Measurements from ENCODE around the gene SV2B.
A peak's percentile ranks its signal among the peaks of the same experiment; 100 is the strongest.
"Not testable (repeated sequence)": the region's sequence is repeated elsewhere in the genome, so short reads cannot be mapped to it uniquely, and the experiment has no call there.

The SV2B gene

DNA sequence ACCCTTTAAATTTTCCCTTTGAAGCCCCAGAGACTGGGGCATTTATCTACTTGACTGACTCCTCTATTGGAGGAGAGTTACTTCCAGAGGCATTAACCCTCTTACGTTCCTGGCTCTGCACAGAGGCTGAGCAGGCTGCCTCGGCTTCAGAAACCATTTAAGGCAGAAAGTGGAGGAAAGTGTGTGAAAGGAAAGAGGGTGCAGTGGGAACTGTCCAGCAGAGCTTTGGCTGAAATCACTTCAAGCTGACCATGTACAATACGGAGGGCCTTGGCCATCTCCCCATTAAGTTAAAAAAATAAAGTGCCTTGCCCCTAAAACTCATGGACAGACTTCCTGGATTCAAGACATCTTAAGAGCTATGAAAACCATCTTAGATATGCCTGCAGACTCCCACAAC, 238.7 kb downstream of the SV2B start:
- no peaks in the 10 kb centered on the region for H3K9me3 Mint-ChIP-seq
- no peak for ATAC-seq
- peaks cover 13% of the 10 kb centered on the region for H3K4me1 Mint-ChIP-seq
- H3K36me3 Mint-ChIP-seq: no peaks in the 10 kb centered on the region
- H3K27ac Mint-ChIP-seq: no peak overlapping the region
- H3K4me3 Mint-ChIP-seq: no peak overlapping the region
- DNase-seq (ENCODE audit: low spot score in 2 of 2): no peak

DNA sequence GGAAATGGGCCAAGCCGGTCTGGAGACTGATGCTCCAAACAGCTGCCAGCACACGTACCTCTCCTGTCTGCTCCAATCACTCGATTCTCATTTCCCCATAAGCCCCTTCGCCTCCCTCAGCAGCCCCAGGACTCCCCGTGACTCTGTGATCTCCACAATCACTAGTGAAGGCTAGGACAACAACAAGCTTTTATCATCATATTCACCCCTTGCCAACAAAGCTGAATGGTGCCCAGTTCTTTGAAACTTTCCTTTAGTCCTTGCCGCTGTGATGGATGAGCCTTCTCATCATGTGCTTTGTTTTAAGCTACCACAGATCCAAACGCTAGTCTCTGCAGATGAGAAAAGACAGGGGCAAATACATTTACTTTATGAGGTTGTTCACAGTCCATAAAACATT, 242.0 kb downstream of the SV2B start:
- Mint-ChIP-seq H3K9me3 (no peaks in the 10 kb centered on the region), H3K4me1 (peaks cover 10% of the 10 kb centered on the region), H3K4me3 (no peak overlapping the region), H3K36me3 (no peaks in the 10 kb centered on the region), H3K27ac (no peak overlapping the region)
- DNase-seq (ENCODE audit: low spot score in 2 of 2) (no peak), ATAC-seq (no peak)

- not testable (repeated sequence) for H3K4me3 Mint-ChIP-seq; ATAC-seq; DNase-seq (ENCODE audit: low spot score in 2 of 2); H3K27ac Mint-ChIP-seq; H3K36me3 Mint-ChIP-seq; H3K9me3 Mint-ChIP-seq
- H3K4me1 Mint-ChIP-seq: peaks cover 26% of the 10 kb centered on the region
These were observed 244.9 kb downstream of the SV2B start for GRCh38 chr15:91344912-91345311.

DNA sequence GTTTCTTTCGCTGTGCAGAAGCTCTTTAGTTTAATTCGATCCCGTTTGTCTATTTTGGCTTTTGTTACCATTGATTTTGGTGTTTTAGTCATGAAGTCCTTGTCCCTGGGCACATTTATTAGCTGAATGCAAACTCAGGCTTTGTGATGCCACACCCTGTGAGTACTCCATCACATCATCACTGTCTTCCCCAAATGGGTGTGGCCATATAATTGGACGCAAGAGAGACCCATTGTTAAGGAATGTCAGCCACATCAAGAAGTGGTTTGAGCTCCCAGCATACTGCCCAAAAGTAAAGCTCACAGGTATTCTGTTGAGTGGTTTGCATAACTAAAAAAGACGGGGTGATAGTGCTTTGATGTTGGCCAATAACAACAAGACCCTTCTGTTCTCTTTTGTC, 245.7 kb downstream of the SV2B start:
- Mint-ChIP-seq H3K4me1 (peaks cover 26% of the 10 kb centered on the region), H3K36me3 (no peaks in the 10 kb centered on the region), H3K4me3 (no peak overlapping the region), H3K9me3 (no peaks in the 10 kb centered on the region), H3K27ac (no peak overlapping the region)
- ATAC-seq (no peak), DNase-seq (ENCODE audit: low spot score in 2 of 2) (no peak)

DNA sequence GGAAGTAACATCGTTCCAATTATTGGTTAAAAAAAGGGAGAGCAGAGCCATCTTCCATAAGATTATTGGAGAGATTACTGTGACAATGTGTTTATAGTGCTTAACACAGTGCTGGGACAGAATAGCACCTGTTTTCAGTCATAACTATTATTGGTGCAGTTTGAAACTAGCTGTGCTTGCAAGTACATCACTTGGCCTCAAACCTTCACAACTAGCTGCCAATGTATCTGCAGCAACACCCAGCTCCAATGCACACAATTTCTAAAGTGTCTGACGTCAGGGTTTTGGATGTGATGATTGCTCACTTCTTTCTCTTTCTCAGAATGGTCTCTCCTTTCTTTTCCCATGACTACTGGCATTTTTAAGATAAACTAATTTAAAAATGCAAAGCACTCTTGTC, 246.2 kb downstream of the SV2B start:
- H3K9me3 Mint-ChIP-seq: no peaks in the 10 kb centered on the region
- H3K4me1 Mint-ChIP-seq: peaks cover 26% of the 10 kb centered on the region
- no peak for ATAC-seq
- no peak overlapping the region for H3K27ac Mint-ChIP-seq
- no peak for DNase-seq (ENCODE audit: low spot score in 2 of 2)
- no peaks in the 10 kb centered on the region for H3K36me3 Mint-ChIP-seq
- H3K4me3 Mint-ChIP-seq: no peak overlapping the region

GRCh38 chr15:91348752-91349500, 248.9 kb downstream of the SV2B start:
- Mint-ChIP-seq H3K36me3 (no peaks in the 10 kb centered on the region), H3K27ac (peak overlapping the region; percentile 73), H3K4me1 (peaks cover 22% of the 10 kb centered on the region), H3K9me3 (no peaks in the 10 kb centered on the region), H3K4me3 (peak overlapping the region; percentile 13)
- ATAC-seq: peak; percentile 94
- DNase-seq (ENCODE audit: low spot score in 2 of 2): peak in 1 of 2 donors; percentile 51

All from stimulated activated effector memory CD8-positive, alpha-beta T cell treated with anti-CD3 and anti-CD28 coated beads, Interleukin-12 subunit alpha, Interleukin-12 subunit beta, amount 100 ng/mL, for 72 hours (primary cell).